OCI-LY1 (cell line): ENCODE results near the gene DPM2.

ENCODE experiments used
- H2AFZ ChIP-seq: fragments of 200-600 bp; sonication (generic), shearing (Covaris generic); 2 replicates; pipeline ENCODE4 v1.6.0; 2014; ENCODE audit warnings: antibody characterized with exemption, mild to moderate bottlenecking, low read length
- H3F3A ChIP-seq: fragments of 200-600 bp; sonication (generic), shearing (Covaris generic); 2 replicates; pipeline ENCODE4 v1.6.0; 2014; ENCODE audit warnings: mild to moderate bottlenecking, antibody characterized with exemption, low read length, moderate library complexity; ENCODE audit not compliant: insufficient read depth
- H3K27ac ChIP-seq: fragments of 200-600 bp; sonication (generic); 2 replicates; pipeline ENCODE4 v1.5.1; 2014; ENCODE audit warnings: low read length, mixed run types, mild to moderate bottlenecking, low read depth; ENCODE audit not compliant: poor library complexity, severe bottlenecking
- H3K27me3 ChIP-seq: fragments of 200-600 bp; sonication (generic); 2 replicates; pipeline ENCODE4 v1.6.0; 2014; ENCODE audit warnings: antibody characterized with exemption, mild to moderate bottlenecking, low read length, moderate library complexity; ENCODE audit not compliant: insufficient read depth
- H3K36me3 ChIP-seq: fragments of 200-600 bp; sonication (generic); 2 replicates; pipeline ENCODE4 v1.6.1; 2014; ENCODE audit warnings: mild to moderate bottlenecking, antibody characterized with exemption, low read length, moderate library complexity, mixed read lengths; ENCODE audit not compliant: insufficient read depth
- H3K4me1 ChIP-seq: fragments of 200-600 bp; sonication (generic); 2 replicates; pipeline ENCODE4 v1.5.1; 2014; ENCODE audit warnings: mild to moderate bottlenecking, low read length, moderate library complexity; ENCODE audit not compliant: insufficient read depth, severe bottlenecking
- H3K4me2 ChIP-seq: fragments of 200-600 bp; sonication (generic), shearing (Covaris generic); 2 replicates; pipeline ENCODE4 v1.6.1; 2014; ENCODE audit warnings: low read length
- H3K4me3 ChIP-seq: fragments of 200-600 bp; sonication (generic); 2 replicates; pipeline ENCODE4 v1.5.1; 2014; ENCODE audit warnings: low read length, low read depth, mild to moderate bottlenecking, mixed read lengths; ENCODE audit not compliant: poor library complexity, severe bottlenecking
- H3K79me2 ChIP-seq: fragments of 200-600 bp; shearing (Covaris generic); 2 replicates; pipeline ENCODE4 v1.6.1; 2016; ENCODE audit warnings: mixed run types, low read length, mixed read lengths; ENCODE audit not compliant: insufficient read depth
- H3K9ac ChIP-seq: fragments of 200-600 bp; sonication (generic), shearing (Covaris generic); 2 replicates; pipeline ENCODE4 v1.6.1; 2014; ENCODE audit warnings: mild to moderate bottlenecking, low read length, mixed read lengths
- H3K9me2 ChIP-seq: fragments of 200-600 bp; sonication (generic), shearing (Covaris generic); 2 replicates; pipeline ENCODE4 v1.6.1; 2014; ENCODE audit warnings: low read depth, mild to moderate bottlenecking, low read length, mixed read lengths
- H3K9me3 ChIP-seq: fragments of 200-600 bp; shearing (Covaris generic); 2 replicates; pipeline ENCODE4 v1.6.1; 2014; ENCODE audit warnings: low read length, mixed read lengths
- H4K20me1 ChIP-seq: fragments of 200-600 bp; sonication (generic), shearing (Covaris generic); 2 replicates; pipeline ENCODE4 v1.6.0; 2016; ENCODE audit warnings: mild to moderate bottlenecking, low read length; ENCODE audit not compliant: insufficient read depth
- EZH2 ChIP-seq: fragments of 200-600 bp; sonication (generic), shearing (Covaris generic); IDR thresholded peaks from 2 replicates; pipeline ENCODE4 v1.8.0; 2017; ENCODE audit warnings: borderline replicate concordance, mixed run types, mild to moderate bottlenecking, antibody characterized with exemption, low read length, moderate library complexity, mixed read lengths
- TF ChIP-seq, protein P1 (sequence below): fragments of 200-600 bp; sonication (generic), shearing (Covaris generic); IDR thresholded peaks from 2 replicates; pipeline ENCODE4 v1.5.1; 2017; ENCODE audit warnings: mild to moderate bottlenecking, antibody characterized with exemption, low read length, moderate library complexity, mixed read lengths

The DPM2 gene

GRCh38 chr9:127945942-127946341, 8.3 kb upstream of the DPM2 start:
- Histone ChIP-seq H3K27ac (no peak overlapping the region), H3K36me3 (peaks cover 79% of the 10 kb centered on the region), H3K79me2 (no peaks in the 10 kb centered on the region)

GRCh38 chr9:127945338-127945737, 7.7 kb upstream of the DPM2 start:
- H3K79me2 ChIP-seq: no peaks in the 10 kb centered on the region
- no peaks in the 10 kb centered on the region for H3F3A ChIP-seq
- no peak overlapping the region for H3K4me3 ChIP-seq
- H3K9ac ChIP-seq: no peak overlapping the region
- peaks cover 5% of the 10 kb centered on the region for H3K4me1 ChIP-seq
- TF ChIP-seq, protein P1, sequence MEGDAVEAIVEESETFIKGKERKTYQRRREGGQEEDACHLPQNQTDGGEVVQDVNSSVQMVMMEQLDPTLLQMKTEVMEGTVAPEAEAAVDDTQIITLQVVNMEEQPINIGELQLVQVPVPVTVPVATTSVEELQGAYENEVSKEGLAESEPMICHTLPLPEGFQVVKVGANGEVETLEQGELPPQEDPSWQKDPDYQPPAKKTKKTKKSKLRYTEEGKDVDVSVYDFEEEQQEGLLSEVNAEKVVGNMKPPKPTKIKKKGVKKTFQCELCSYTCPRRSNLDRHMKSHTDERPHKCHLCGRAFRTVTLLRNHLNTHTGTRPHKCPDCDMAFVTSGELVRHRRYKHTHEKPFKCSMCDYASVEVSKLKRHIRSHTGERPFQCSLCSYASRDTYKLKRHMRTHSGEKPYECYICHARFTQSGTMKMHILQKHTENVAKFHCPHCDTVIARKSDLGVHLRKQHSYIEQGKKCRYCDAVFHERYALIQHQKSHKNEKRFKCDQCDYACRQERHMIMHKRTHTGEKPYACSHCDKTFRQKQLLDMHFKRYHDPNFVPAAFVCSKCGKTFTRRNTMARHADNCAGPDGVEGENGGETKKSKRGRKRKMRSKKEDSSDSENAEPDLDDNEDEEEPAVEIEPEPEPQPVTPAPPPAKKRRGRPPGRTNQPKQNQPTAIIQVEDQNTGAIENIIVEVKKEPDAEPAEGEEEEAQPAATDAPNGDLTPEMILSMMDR: no peak
- no peak for TF ChIP-seq EZH2
- no peaks in the 10 kb centered on the region for H3K27me3 ChIP-seq
- H2AFZ ChIP-seq: no peak overlapping the region
- no peaks in the 10 kb centered on the region for H4K20me1 ChIP-seq
- H3K4me2 ChIP-seq: no peak overlapping the region
- peaks cover 79% of the 10 kb centered on the region for H3K36me3 ChIP-seq
- H3K9me3 ChIP-seq: no peaks in the 10 kb centered on the region
- no peak overlapping the region for H3K27ac ChIP-seq
- H3K9me2 ChIP-seq: no peaks in the 10 kb centered on the region

More at GRCh38 chr9:127945942-127946341, 8.3 kb upstream of the DPM2 start:
- Histone ChIP-seq H3K9me3 (no peaks in the 10 kb centered on the region), H4K20me1 (no peaks in the 10 kb centered on the region), H3K4me3 (no peak overlapping the region), H2AFZ (no peak overlapping the region), H3K27me3 (no peaks in the 10 kb centered on the region), H3F3A (no peaks in the 10 kb centered on the region), H3K9me2 (no peaks in the 10 kb centered on the region), H3K9ac (no peak overlapping the region), H3K4me2 (no peak overlapping the region), H3K4me1 (peaks cover 6% of the 10 kb centered on the region)
- no peak for TF ChIP-seq EZH2
- TF ChIP-seq, protein P1: no peak

DNA sequence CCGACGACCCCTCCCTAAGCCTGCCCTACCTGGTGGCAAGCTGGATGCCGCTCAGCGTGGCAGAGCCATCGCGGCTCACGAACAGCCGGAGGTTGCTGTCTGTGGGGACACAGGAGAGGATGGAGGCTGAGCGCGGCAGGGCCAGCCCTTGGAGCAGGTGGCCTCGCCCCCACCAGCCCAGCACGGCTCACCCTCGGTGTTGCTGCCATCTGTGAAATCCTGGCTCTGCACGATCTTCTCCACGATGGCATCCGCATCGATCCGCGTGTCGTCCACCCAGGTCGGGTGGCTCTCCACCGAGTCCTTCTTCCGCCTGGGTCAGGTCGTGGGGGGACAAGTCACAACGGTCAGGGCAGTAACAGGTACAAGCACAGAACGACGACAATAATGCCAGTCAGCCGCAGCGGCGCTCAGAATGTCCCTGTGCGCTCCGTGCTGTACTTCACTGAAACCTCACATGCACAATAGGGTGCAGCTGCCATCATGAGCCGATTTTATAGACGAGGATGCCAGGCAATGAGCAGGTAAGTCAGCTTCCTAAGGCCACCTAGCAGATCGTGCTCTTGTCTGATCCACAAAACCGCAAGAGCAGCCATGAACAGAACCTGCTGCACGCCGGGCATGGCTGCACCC, 7.0 kb upstream of the DPM2 start:
- Histone ChIP-seq H3K27ac (no peak overlapping the region), H3K4me1 (no peaks in the 10 kb centered on the region), H3K9me2 (no peaks in the 10 kb centered on the region), H3K4me3 (no peak overlapping the region), H3K9me3 (no peaks in the 10 kb centered on the region), H3K79me2 (no peaks in the 10 kb centered on the region), H3K27me3 (no peaks in the 10 kb centered on the region), H3K36me3 (peaks cover 80% of the 10 kb centered on the region), H4K20me1 (no peaks in the 10 kb centered on the region), H3K9ac (no peak overlapping the region), H2AFZ (no peak overlapping the region), H3K4me2 (no peak overlapping the region), H3F3A (no peaks in the 10 kb centered on the region)
- TF ChIP-seq, protein P1: no peak
- TF ChIP-seq EZH2: no peak
